RWPE2 (cell line): ENCODE results near the gene TRAF6.

Experiments
- ATAC-seq: fragments of 200-7000 bp; cut with Tn5 transposase; 3 replicates; pipeline ENCODE4 v1.9.1; 2021; ENCODE audit warnings: low read depth
- DNase-seq: peaks from one replicate; pipeline ENCODE4 v3.0.0-alpha.2; 2020; ENCODE audit warnings: low spot score
- H3K27ac ChIP-seq: fragments of 450-650 bp; 2 replicates; pipeline ENCODE4 v1.5.1; 2017; ENCODE audit warnings: mild to moderate bottlenecking; ENCODE audit not compliant: poor library complexity, severe bottlenecking
- H3K27me3 ChIP-seq: fragments of 250-450 bp; sonication (Bioruptor Pico); 2 replicates; pipeline ENCODE4 v1.5.1; 2021; ENCODE audit warnings: mild to moderate bottlenecking, moderate library complexity; ENCODE audit not compliant: insufficient read depth, poor library complexity, severe bottlenecking
- H3K36me3 ChIP-seq: fragments of 250-450 bp; sonication (Bioruptor Pico); 2 replicates; pipeline ENCODE4 v1.5.1; 2020; ENCODE audit warnings: low read depth, mild to moderate bottlenecking, moderate library complexity
- H3K4me1 ChIP-seq: fragments of 250-450 bp; sonication (Bioruptor Pico); 2 replicates; pipeline ENCODE4 v1.5.1; 2021; ENCODE audit warnings: mild to moderate bottlenecking, moderate library complexity; ENCODE audit not compliant: insufficient read depth, poor library complexity, severe bottlenecking
- H3K4me3 ChIP-seq: fragments of 250-450 bp; sonication (Bioruptor Pico); 2 replicates; pipeline ENCODE4 v1.5.1; 2021; ENCODE audit warnings: mild to moderate bottlenecking, moderate library complexity; ENCODE audit not compliant: severe bottlenecking
- H3K9me3 ChIP-seq: fragments of 250-450 bp; sonication (Bioruptor Pico); 2 replicates; pipeline ENCODE4 v1.5.1; 2021; ENCODE audit warnings: mild to moderate bottlenecking, moderate library complexity; ENCODE audit not compliant: severe bottlenecking
- CTCF ChIP-seq: fragments of 450-650 bp; IDR thresholded peaks from one replicate; pipeline ENCODE4 v1.5.1; 2017; ENCODE audit warnings: mild to moderate bottlenecking, moderate library complexity; ENCODE audit not compliant: poor library complexity, severe bottlenecking

TRAF6 gene

GRCh38 chr11:36550385-36551115 lies 40.5 kb upstream of the TRAF6 start:
- H3K36me3 ChIP-seq: no peaks in the 10 kb centered on the region
- DNase-seq (no peak), ATAC-seq (no peak)
- no peak for TF ChIP-seq CTCF
- H3K4me1 ChIP-seq: no peaks in the 10 kb centered on the region
- peaks cover 9% of the 10 kb centered on the region for H3K27me3 ChIP-seq
- H3K9me3 ChIP-seq: no peaks in the 10 kb centered on the region
- no peak overlapping the region for H3K27ac ChIP-seq
- H3K4me3 ChIP-seq: no peak overlapping the region

- Histone ChIP-seq H3K27me3 (peaks cover 11% of the 10 kb centered on the region), H3K4me3 (no peak overlapping the region), H3K4me1 (no peaks in the 10 kb centered on the region), H3K9me3 (no peaks in the 10 kb centered on the region), H3K27ac (no peak overlapping the region), H3K36me3 (no peaks in the 10 kb centered on the region)
- peak; percentile 42 for TF ChIP-seq CTCF
- DNase-seq (no peak), ATAC-seq (0 out of 3 replicates have a peak, but pooled peaks have one; percentile 35)
Observed at GRCh38 chr11:36540998-36541397, 30.9 kb upstream of the TRAF6 start.

- no peak for TF ChIP-seq CTCF
- H3K9me3 ChIP-seq: no peaks in the 10 kb centered on the region
- DNase-seq: no peak
- H3K4me1 ChIP-seq: no peaks in the 10 kb centered on the region
- no peaks in the 10 kb centered on the region for H3K36me3 ChIP-seq
- peaks cover 4% of the 10 kb centered on the region for H3K27me3 ChIP-seq
- ATAC-seq: no peak
- H3K27ac ChIP-seq: no peak overlapping the region
- no peak overlapping the region for H3K4me3 ChIP-seq
Observed at GRCh38 chr11:36534276-36534840, 24.3 kb upstream of the TRAF6 start.

- H3K27me3 ChIP-seq: peaks cover 4% of the 10 kb centered on the region
- H3K4me3 ChIP-seq: no peak overlapping the region
- no peaks in the 10 kb centered on the region for H3K36me3 ChIP-seq
- DNase-seq (no peak), ATAC-seq (no peak)
- no peaks in the 10 kb centered on the region for H3K9me3 ChIP-seq
- H3K4me1 ChIP-seq: no peaks in the 10 kb centered on the region
- TF ChIP-seq CTCF: no peak
- H3K27ac ChIP-seq: no peak overlapping the region
Observed at GRCh38 chr11:36532941-36533601, 23.0 kb upstream of the TRAF6 start.

- no peak overlapping the region for H3K4me3 ChIP-seq
- no peaks in the 10 kb centered on the region for H3K9me3 ChIP-seq
- H3K27me3 ChIP-seq: peaks cover 4% of the 10 kb centered on the region
- no peak overlapping the region for H3K27ac ChIP-seq
- no peaks in the 10 kb centered on the region for H3K4me1 ChIP-seq
- DNase-seq: no peak
- H3K36me3 ChIP-seq: no peaks in the 10 kb centered on the region
- TF ChIP-seq CTCF: no peak
- ATAC-seq: no peak
Observed at GRCh38 chr11:36530840-36531239, 20.8 kb upstream of the TRAF6 start.
